PC-9 (cell line): ENCODE results near the gene GRWD1. TPM values are rescaled to one million over a fixed set of nuclear protein-coding genes. Genes with fewer than 3 reads are reported as not detected.
A peak's percentile ranks its signal among the peaks of the same experiment; 100 is the strongest.

ENCODE experiments used
- BruUV-seq: library from RNA; stranded (reverse); fragments of 400-500 nt; replicated peaks from 2 replicates; lab custom pipeline; 2021; lab: Mats Ljungman, UMichigan
- CTCF ChIA-PET: fragments of 300-600 bp; sonication (Branson Sonifier 250); formaldehyde crosslinking; loops from one replicate; lab custom pipeline; 2022; ENCODE audit warnings: antibody characterized with exemption; lab: Charles Lee
- POLR2A ChIA-PET: fragments of 300-600 bp; sonication (Branson Sonifier 250); formaldehyde crosslinking; loops from one replicate; lab custom pipeline; 2022; ENCODE audit warnings: antibody characterized with exemption; ENCODE audit not compliant: unreplicated experiment; lab: Charles Lee
- DNase-seq, 2 experiments: peaks; one replicate each; pipeline versions ENCODE4 v3.0.0 to v3.0.0-alpha.2; 2015 to 2022; ENCODE audit warnings: mixed read lengths in 1 of 2
- H2AFZ ChIP-seq: fragments of 200-600 bp; sonication (generic); 2 replicates; pipeline ENCODE4 v1.8.1; 2017; ENCODE audit warnings: antibody characterized with exemption
- H3F3A ChIP-seq: fragments of 200-600 bp; sonication (generic); 2 replicates; pipeline ENCODE4 v1.8.1; 2017; ENCODE audit warnings: antibody characterized with exemption, mild to moderate bottlenecking, low read depth; ENCODE audit not compliant: insufficient read depth
- H3K27ac ChIP-seq: fragments of 200-600 bp; sonication (generic); 2 replicates; pipeline ENCODE4 v1.6.1; 2016; ENCODE audit warnings: mixed run types
- H3K27me3 ChIP-seq: fragments of 200-600 bp; sonication (generic); 2 replicates; pipeline ENCODE4 v1.6.1; 2016; ENCODE audit warnings: low read depth, mixed run types; ENCODE audit not compliant: insufficient read depth
- H3K36me3 ChIP-seq: fragments of 200-600 bp; sonication (generic); 2 replicates; pipeline ENCODE4 v1.6.1; 2016; ENCODE audit warnings: low read depth, mixed run types
- H3K4me1 ChIP-seq: fragments of 200-600 bp; sonication (generic); replicated peaks from 2 replicates; pipeline ENCODE4 v1.6.1; 2016; ENCODE audit warnings: mixed run types; ENCODE audit not compliant: insufficient read depth
- H3K4me2 ChIP-seq: fragments of 200-600 bp; sonication (generic); 2 replicates; pipeline ENCODE4 v1.6.1; 2017; ENCODE audit warnings: mixed run types
- H3K4me3 ChIP-seq: fragments of 200-600 bp; sonication (generic); 2 replicates; pipeline ENCODE4 v1.6.1; 2016; ENCODE audit warnings: mixed run types
- H3K79me2 ChIP-seq: fragments of 200-600 bp; sonication (generic); 2 replicates; pipeline ENCODE4 v1.6.1; 2017; ENCODE audit warnings: low read depth, mixed run types
- H3K9me2 ChIP-seq: fragments of 200-600 bp; sonication (generic); 2 replicates; pipeline ENCODE4 v1.8.1; 2017; ENCODE audit warnings: mild to moderate bottlenecking; ENCODE audit not compliant: insufficient read depth
- H3K9me3 ChIP-seq: fragments of 200-600 bp; sonication (generic); 2 replicates; pipeline ENCODE4 v1.8.1; 2016; ENCODE audit warnings: low read depth; ENCODE audit not compliant: insufficient read depth
- H4K20me1 ChIP-seq: fragments of 200-600 bp; sonication (generic); 2 replicates; pipeline ENCODE4 v1.8.1; 2017; ENCODE audit not compliant: insufficient read depth
- CTCF ChIP-seq: fragments of 200-600 bp; sonication (generic); conservative IDR thresholded peaks from 2 replicates; pipeline ENCODE4 v1.6.1; 2017; ENCODE audit warnings: mixed run types, antibody characterized with exemption, mild to moderate bottlenecking, moderate library complexity
- EZH2 ChIP-seq: fragments of 200-600 bp; sonication (generic); IDR thresholded peaks from 2 replicates; pipeline ENCODE4 v1.8.0; 2017; ENCODE audit warnings: antibody characterized with exemption, low read depth
- intact Hi-C: fragments of 100-400 bp; cut with micrococcal nuclease; formaldehyde crosslinking; loops from one replicate; pipeline ENCODE4 v1.10.0; 2022; ENCODE audit not compliant: unreplicated experiment
- total RNA-seq: library from RNA; stranded (reverse); gene quantifications from 2 replicates; pipeline ENCODE4 v1.2.3, GENCODE V29; 2021

The GRWD1 gene
- total RNA-seq, 1 experiment from 2014 or later = 35.5 TPM

GRCh38 chr19:48498595-48499311 is 53.0 kb downstream of the GRWD1 start:
- ChIA-PET CTCF (no interaction called here), POLR2A (no interaction called here)
- BruUV-seq = no TSS peak
- TF ChIP-seq EZH2 (no peak), CTCF (no peak)
- intact Hi-C loops = no loop called here
- H2AFZ ChIP-seq = no peak overlapping the region
- peaks cover 27% of the 10 kb centered on the region for H3K4me1 ChIP-seq
- H3K36me3 ChIP-seq = no peaks in the 10 kb centered on the region
- H3K4me2 ChIP-seq = no peak overlapping the region
- H3K27me3 ChIP-seq = no peaks in the 10 kb centered on the region
- no peak for DNase-seq
- H3K79me2 ChIP-seq = peaks cover 26% of the 10 kb centered on the region
- no peak overlapping the region for H3K4me3 ChIP-seq
- no peak overlapping the region for H3K27ac ChIP-seq
- H4K20me1 ChIP-seq = no peaks in the 10 kb centered on the region
- H3F3A ChIP-seq = peaks cover 44% of the 10 kb centered on the region
- H3K9me2 ChIP-seq = no peaks in the 10 kb centered on the region
- no peaks in the 10 kb centered on the region for H3K9me3 ChIP-seq

- Histone ChIP-seq H3K27me3 (no peaks in the 10 kb centered on the region), H4K20me1 (no peaks in the 10 kb centered on the region), H3K9me2 (no peaks in the 10 kb centered on the region), H3K9me3 (no peaks in the 10 kb centered on the region), H3K4me2 (peak overlapping the region; percentile 98; the same call in 1 of the 2 replicates), H2AFZ (no peak overlapping the region), H3K36me3 (no peaks in the 10 kb centered on the region), H3K4me3 (no peak overlapping the region), H3F3A (peaks cover 50% of the 10 kb centered on the region), H3K4me1 (peaks cover 24% of the 10 kb centered on the region), H3K79me2 (peaks cover 21% of the 10 kb centered on the region), H3K27ac (no peak overlapping the region)
- TF ChIP-seq EZH2 = no peak
- TF ChIP-seq CTCF = no peak
- CTCF ChIA-PET = no interaction called here
- DNase-seq = no peak
- no TSS peak for BruUV-seq
- intact Hi-C loops = loop anchor here (5.0 kb wide), 2 partner anchors 138 to 177 kb away; partner anchors contain the start of gene DBP
- POLR2A ChIA-PET = interaction anchor here (0.6 kb wide), 1 partner anchor 54 kb away, joined by 5 read pairs; no protein-coding TSS in a partner anchor
Measured at GRCh38 chr19:48499316-48500090, 53.7 kb downstream of the GRWD1 start.

GRCh38 chr19:48500830-48501493 is 55.2 kb downstream of the GRWD1 start:
- H3K27ac ChIP-seq = peak overlapping the region; percentile 65
- H3K4me1 ChIP-seq = peaks cover 17% of the 10 kb centered on the region; the same call in 1 of the 2 replicates
- CTCF ChIA-PET = no interaction called here
- no peaks in the 10 kb centered on the region for H3K9me2 ChIP-seq
- peak overlapping the region; percentile 95 for H3K4me3 ChIP-seq
- no peak for TF ChIP-seq EZH2
- TF ChIP-seq CTCF = no peak
- H2AFZ ChIP-seq = peak overlapping the region; percentile 97
- DNase-seq = no peak
- POLR2A ChIA-PET = no interaction called here
- intact Hi-C loops = loop anchor here (1.0 to 5.0 kb wide), 3 partner anchors 8 to 179 kb away; partner anchors contain the start of gene DBP
- H3K9me3 ChIP-seq = no peaks in the 10 kb centered on the region
- H3K27me3 ChIP-seq = no peaks in the 10 kb centered on the region
- H4K20me1 ChIP-seq = no peaks in the 10 kb centered on the region
- H3K36me3 ChIP-seq = no peaks in the 10 kb centered on the region
- BruUV-seq = TSS peak; percentile 53
- peaks cover 37% of the 10 kb centered on the region for H3F3A ChIP-seq
- peaks cover 12% of the 10 kb centered on the region for H3K79me2 ChIP-seq
- peak overlapping the region; percentile 98 for H3K4me2 ChIP-seq
